OCI-LY3 (cell line): Measurements from ENCODE around the gene NCOA3.

ENCODE experiments used
- H2AFZ ChIP-seq: fragments of 200-600, 300-600 bp; shearing (Covaris generic); 2 replicates; pipeline ENCODE4 v1.6.0; 2014; ENCODE audit warnings: antibody characterized with exemption, low read depth, low read length
- H3K27ac ChIP-seq: fragments of 200-600, 300-600 bp; sonication (generic); 2 replicates; pipeline ENCODE4 v1.5.1; 2014; ENCODE audit warnings: mild to moderate bottlenecking, low read length, moderate library complexity, mixed read lengths
- H3K27me3 ChIP-seq: fragments of 200-600, 300-600 bp; sonication (generic); 2 replicates; pipeline ENCODE4 v1.6.1; 2014; ENCODE audit warnings: low read depth, low read length, mixed read lengths
- H3K36me3 ChIP-seq: fragments of 200-600, 300-600 bp; sonication (generic); replicated peaks from 2 replicates; pipeline ENCODE3; 2014; ENCODE audit warnings: low read depth, low read length, mixed read lengths
- H3K4me1 ChIP-seq: fragments of 300-600, 200-600 bp; sonication (generic); 2 replicates; pipeline ENCODE4 v1.6.1; 2014; ENCODE audit warnings: low read length, mixed read lengths
- H3K4me2 ChIP-seq: fragments of 200-600, 300-600 bp; sonication (generic); 2 replicates; pipeline ENCODE4 v1.6.1; 2014; ENCODE audit warnings: low read length, mixed read lengths
- H3K4me3 ChIP-seq: fragments of 300-600, 200-600 bp; sonication (generic); 2 replicates; pipeline ENCODE4 v1.5.1; 2014; ENCODE audit warnings: antibody characterized with exemption, mild to moderate bottlenecking, low read length, moderate library complexity
- H3K79me2 ChIP-seq: fragments of 300-600, 200-600 bp; shearing (Covaris generic); 2 replicates; pipeline ENCODE4 v1.6.1; 2014; ENCODE audit warnings: mild to moderate bottlenecking, low read length, mixed read lengths
- H3K9ac ChIP-seq: fragments of 300-600, 200-600 bp; shearing (Covaris generic); 2 replicates; pipeline ENCODE4 v1.6.0; 2014; ENCODE audit warnings: mild to moderate bottlenecking, low read length, moderate library complexity
- H3K9me3 ChIP-seq: fragments of 200-600, 300-600 bp; shearing (Covaris generic); 2 replicates; pipeline ENCODE4 v1.6.1; 2014; ENCODE audit warnings: low read length, mixed read lengths; ENCODE audit not compliant: insufficient read depth
- H4K20me1 ChIP-seq: fragments of 200-600, 300-600 bp; sonication (generic); 2 replicates; pipeline ENCODE4 v1.6.1; 2016; ENCODE audit warnings: low read length, mixed read lengths; ENCODE audit not compliant: insufficient read depth
- EZH2phosphoT487 ChIP-seq: fragments of 200-600 bp; shearing (Covaris generic); IDR thresholded peaks from 2 replicates; pipeline ENCODE4 v1.6.1; 2018; ENCODE audit warnings: antibody characterized with exemption, mixed run types, low read depth
- TF ChIP-seq, protein P1 (sequence below): fragments of 200-600, 300-600 bp; sonication (generic); IDR thresholded peaks from 2 replicates; pipeline ENCODE4 v1.5.1; 2014; ENCODE audit warnings: antibody characterized with exemption, low read length, low read depth

NCOA3 gene

DNA sequence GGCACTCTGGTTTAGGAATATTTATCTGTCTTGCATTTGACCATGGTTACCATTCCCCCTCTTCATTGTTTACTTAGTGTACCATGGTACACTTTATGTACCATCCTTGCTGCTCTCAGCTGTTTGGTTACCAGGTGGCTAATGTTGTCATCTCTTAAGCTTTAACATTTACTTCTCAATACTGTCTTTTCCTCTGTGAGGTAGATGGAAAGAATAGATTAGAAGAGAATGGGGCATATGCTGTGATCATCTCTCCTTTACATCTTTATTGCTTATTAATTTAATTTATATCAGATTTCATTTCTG is 109.2 kb downstream of the NCOA3 start:
- no peak overlapping the region for H3K27ac ChIP-seq
- H3K9me3 ChIP-seq = no peaks in the 10 kb centered on the region
- H4K20me1 ChIP-seq = peaks cover 90% of the 10 kb centered on the region
- H3K27me3 ChIP-seq = no peaks in the 10 kb centered on the region
- H3K4me3 ChIP-seq = no peak overlapping the region
- H3K9ac ChIP-seq = no peak overlapping the region
- H3K79me2 ChIP-seq = peaks cover 95% of the 10 kb centered on the region
- no peak overlapping the region for H2AFZ ChIP-seq
- no peak for TF ChIP-seq EZH2phosphoT487
- TF ChIP-seq, protein P1, sequence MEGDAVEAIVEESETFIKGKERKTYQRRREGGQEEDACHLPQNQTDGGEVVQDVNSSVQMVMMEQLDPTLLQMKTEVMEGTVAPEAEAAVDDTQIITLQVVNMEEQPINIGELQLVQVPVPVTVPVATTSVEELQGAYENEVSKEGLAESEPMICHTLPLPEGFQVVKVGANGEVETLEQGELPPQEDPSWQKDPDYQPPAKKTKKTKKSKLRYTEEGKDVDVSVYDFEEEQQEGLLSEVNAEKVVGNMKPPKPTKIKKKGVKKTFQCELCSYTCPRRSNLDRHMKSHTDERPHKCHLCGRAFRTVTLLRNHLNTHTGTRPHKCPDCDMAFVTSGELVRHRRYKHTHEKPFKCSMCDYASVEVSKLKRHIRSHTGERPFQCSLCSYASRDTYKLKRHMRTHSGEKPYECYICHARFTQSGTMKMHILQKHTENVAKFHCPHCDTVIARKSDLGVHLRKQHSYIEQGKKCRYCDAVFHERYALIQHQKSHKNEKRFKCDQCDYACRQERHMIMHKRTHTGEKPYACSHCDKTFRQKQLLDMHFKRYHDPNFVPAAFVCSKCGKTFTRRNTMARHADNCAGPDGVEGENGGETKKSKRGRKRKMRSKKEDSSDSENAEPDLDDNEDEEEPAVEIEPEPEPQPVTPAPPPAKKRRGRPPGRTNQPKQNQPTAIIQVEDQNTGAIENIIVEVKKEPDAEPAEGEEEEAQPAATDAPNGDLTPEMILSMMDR = no peak
- 0 out of 2 replicates have a peak, but pooled peaks cover 4% of the 10 kb centered on the region for H3K4me1 ChIP-seq
- H3K4me2 ChIP-seq = no peak overlapping the region
- peaks cover 34% of the 10 kb centered on the region for H3K36me3 ChIP-seq

DNA sequence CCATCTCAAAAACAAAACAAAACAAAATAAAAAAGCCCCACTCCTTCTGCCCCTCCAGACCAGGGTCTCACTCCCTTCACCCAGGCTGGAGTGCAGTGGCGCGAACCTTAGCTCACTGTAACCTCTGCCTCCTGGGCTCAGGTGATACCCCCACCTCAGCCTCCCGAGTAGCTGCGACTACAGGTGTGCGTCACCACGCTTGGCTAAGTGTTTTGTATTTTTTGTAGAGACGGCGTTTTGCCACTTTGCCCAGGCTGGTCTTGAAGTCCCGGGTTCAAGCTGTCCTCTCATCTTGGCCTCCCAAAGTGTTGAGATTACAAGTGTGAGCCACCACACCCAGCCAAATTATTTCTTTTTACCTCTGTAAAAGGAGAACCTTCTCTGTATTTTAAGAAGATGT is 110.1 kb downstream of the NCOA3 start:
- Histone ChIP-seq H3K36me3 (peaks cover 25% of the 10 kb centered on the region), H3K4me3 (no peak overlapping the region), H2AFZ (no peak overlapping the region), H4K20me1 (peaks cover 87% of the 10 kb centered on the region), H3K27me3 (no peaks in the 10 kb centered on the region), H3K9ac (no peak overlapping the region), H3K4me1 (0 out of 2 replicates have a peak, but pooled peaks cover 4% of the 10 kb centered on the region), H3K4me2 (no peak overlapping the region), H3K79me2 (peaks cover 93% of the 10 kb centered on the region), H3K27ac (no peak overlapping the region), H3K9me3 (no peaks in the 10 kb centered on the region)
- TF ChIP-seq, protein P1 = no peak
- no peak for TF ChIP-seq EZH2phosphoT487

DNA sequence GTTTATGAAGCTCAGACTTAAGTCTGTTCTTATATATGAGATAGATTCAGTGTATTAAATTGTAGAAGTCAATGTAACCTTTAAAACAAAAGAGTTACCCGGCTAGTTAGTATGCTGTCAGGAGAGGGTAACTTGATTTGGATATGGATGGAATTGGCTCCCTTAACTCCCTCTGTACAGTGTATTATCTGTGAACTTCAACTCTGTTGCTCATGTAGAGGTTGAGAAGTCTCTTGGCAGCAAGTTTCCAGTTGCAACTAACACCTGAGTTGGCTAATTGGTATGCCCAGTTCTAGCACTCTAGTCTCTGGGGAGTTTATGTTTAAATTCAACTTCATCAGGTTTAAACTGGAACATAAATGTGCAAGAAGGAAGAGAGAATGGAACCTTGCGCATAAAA is 111.0 kb downstream of the NCOA3 start:
- H3K79me2 ChIP-seq = peaks cover 95% of the 10 kb centered on the region

DNA sequence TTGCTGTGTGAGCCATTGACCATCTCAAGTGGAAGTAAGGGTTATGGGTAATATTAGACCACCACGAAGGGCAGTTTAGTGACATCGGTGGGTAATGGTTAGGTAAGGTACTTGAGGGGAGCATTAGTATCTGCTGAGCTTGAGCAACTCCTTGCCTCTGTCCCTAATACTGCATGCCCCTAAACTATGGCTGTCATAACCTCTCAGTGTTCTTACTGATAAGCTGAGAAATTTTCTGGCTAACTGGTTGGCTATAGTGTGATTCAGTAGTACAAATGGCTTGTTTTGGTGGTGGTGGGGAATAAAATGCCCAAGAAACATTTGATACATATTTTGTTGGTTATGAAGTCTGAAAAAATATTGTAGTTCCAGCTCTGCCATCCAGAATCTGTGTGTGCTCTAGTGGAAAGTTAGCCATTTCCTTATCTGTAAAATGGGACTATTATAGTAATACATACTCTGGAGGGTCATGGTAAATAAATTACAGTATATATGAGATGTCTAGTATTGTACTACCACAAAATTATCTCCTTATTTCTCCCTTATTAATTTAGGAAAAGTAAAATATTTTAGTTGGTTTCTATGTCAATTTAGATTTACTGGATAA is 113.1 kb downstream of the NCOA3 start:
- Histone ChIP-seq H4K20me1 (peaks cover 82% of the 10 kb centered on the region), H3K36me3 (peaks cover 16% of the 10 kb centered on the region), H3K4me1 (0 out of 2 replicates have a peak, but pooled peaks cover 4% of the 10 kb centered on the region), H3K27ac (no peak overlapping the region), H3K4me3 (no peak overlapping the region), H3K9ac (no peak overlapping the region), H3K79me2 (peaks cover 84% of the 10 kb centered on the region), H3K4me2 (no peak overlapping the region), H3K27me3 (no peaks in the 10 kb centered on the region), H2AFZ (no peak overlapping the region), H3K9me3 (no peaks in the 10 kb centered on the region)
- no peak for TF ChIP-seq EZH2phosphoT487
- TF ChIP-seq, protein P1 = no peak

More for the DNA sequence above, 111.0 kb downstream of the NCOA3 start:
- H3K4me2 ChIP-seq = no peak overlapping the region
- H3K9ac ChIP-seq = no peak overlapping the region
- H4K20me1 ChIP-seq = peaks cover 88% of the 10 kb centered on the region
- H3K27me3 ChIP-seq = no peaks in the 10 kb centered on the region
- TF ChIP-seq, protein P1 = no peak
- TF ChIP-seq EZH2phosphoT487 = no peak
- H3K4me3 ChIP-seq = no peak overlapping the region
- peaks cover 22% of the 10 kb centered on the region for H3K36me3 ChIP-seq
- 0 out of 2 replicates have a peak, but pooled peaks cover 4% of the 10 kb centered on the region for H3K4me1 ChIP-seq
- H3K9me3 ChIP-seq = no peaks in the 10 kb centered on the region
- H3K27ac ChIP-seq = no peak overlapping the region
- no peak overlapping the region for H2AFZ ChIP-seq
